GM12864 (cell line): ENCODE results near the gene KRTAP5-1.

Source experiments
- DNase-seq: peaks from one replicate; pipeline ENCODE4 v3.0.0-alpha.2; 2011; ENCODE audit warnings: low read depth
- H3K4me3 ChIP-seq: 2 replicates; pipeline ENCODE4 v1.5.1; 2011; ENCODE audit warnings: mild to moderate bottlenecking, low read depth, low read length, control low read depth
- CTCF ChIP-seq: IDR thresholded peaks from 2 replicates; pipeline ENCODE4 v1.5.1; 2011; ENCODE audit warnings: low read depth, mild to moderate bottlenecking, moderate library complexity, low read length, control low read depth, inconsistent platforms; ENCODE audit errors: missing control alignments

The KRTAP5-1 gene

GRCh38 chr11:1557051-1557884, 27.8 kb downstream of the KRTAP5-1 start:
- H3K4me3 ChIP-seq, result no peak overlapping the region
- DNase-seq, result no peak
- TF ChIP-seq CTCF, result no peak

GRCh38 chr11:1556278-1556902, 28.7 kb downstream of the KRTAP5-1 start:
- no peak for TF ChIP-seq CTCF
- no peak overlapping the region for H3K4me3 ChIP-seq
- no peak for DNase-seq

- DNase-seq, result no peak
- no peak for TF ChIP-seq CTCF
- H3K4me3 ChIP-seq, result no peak overlapping the region
Observed at GRCh38 chr11:1555713-1556153, 29.4 kb downstream of the KRTAP5-1 start.

GRCh38 chr11:1554981-1555712, 29.9 kb downstream of the KRTAP5-1 start:
- DNase-seq, result no peak
- no peak overlapping the region for H3K4me3 ChIP-seq
- no peak for TF ChIP-seq CTCF

- TF ChIP-seq CTCF, result no peak
- no peak overlapping the region for H3K4me3 ChIP-seq
- no peak for DNase-seq
Observed at GRCh38 chr11:1553808-1554594, 31.1 kb downstream of the KRTAP5-1 start.
